K562 (cell line): ENCODE measurements around the gene ZNF48. TPM values are rescaled to one million over a fixed set of nuclear protein-coding genes. Genes with fewer than 3 reads are reported as not detected.

Experiments
- ARID2 ChIP-seq: fragments of 450-650 bp; IDR thresholded peaks from 2 replicates; pipeline ENCODE4 v1.6.1; 2017; ENCODE audit warnings: antibody characterized with exemption, mild to moderate bottlenecking
- BCOR ChIP-seq: fragments of 450-650 bp; IDR thresholded peaks from 2 replicates; pipeline ENCODE4 v1.6.1; 2016
- CREM ChIP-seq: IDR thresholded peaks from 2 replicates; pipeline ENCODE4 v1.6.1; 2014; ENCODE audit warnings: antibody characterized with exemption, low read depth
- CTCFL ChIP-seq: IDR thresholded peaks from 2 replicates; pipeline ENCODE4 v1.6.1; 2011; ENCODE audit warnings: borderline replicate concordance, low read depth, mild to moderate bottlenecking, moderate library complexity, low read length; ENCODE audit not compliant: insufficient read depth, poor library complexity, severe bottlenecking
- HNRNPLL ChIP-seq: fragments of 200-400 bp; formaldehyde crosslinking; IDR thresholded peaks from 2 replicates; pipeline ENCODE4 v1.6.1; 2017; ENCODE audit warnings: low read length, low read depth, mild to moderate bottlenecking; ENCODE audit not compliant: poor library complexity, severe bottlenecking
- HNRNPUL1 ChIP-seq: fragments of 200-400 bp; formaldehyde crosslinking; IDR thresholded peaks from 2 replicates; pipeline ENCODE4 v1.6.1; 2017; ENCODE audit warnings: low read length
- KHSRP ChIP-seq: fragments of 450-650 bp; IDR thresholded peaks from 2 replicates; pipeline ENCODE4 v1.6.1; 2017
- MCM5 ChIP-seq: fragments of 450-650 bp; IDR thresholded peaks from 2 replicates; pipeline ENCODE4 v1.6.1; 2016; ENCODE audit warnings: low read depth
- MLLT1 ChIP-seq, 2 experiments: fragments of 450-650 bp; IDR thresholded peaks; 2 replicates each; pipeline ENCODE4 v1.6.1; 2016
- PHB2 ChIP-seq: fragments of 450-650 bp; IDR thresholded peaks from 2 replicates; pipeline ENCODE4 v1.6.1; 2017; ENCODE audit warnings: low read depth
- RBM14 ChIP-seq: fragments of 200-400 bp; formaldehyde crosslinking; IDR thresholded peaks from 2 replicates; pipeline ENCODE4 v1.6.1; 2018; ENCODE audit warnings: low read depth, mild to moderate bottlenecking, low read length, moderate library complexity, borderline replicate concordance; ENCODE audit not compliant: insufficient read depth
- SRSF3 ChIP-seq: fragments of 200-400 bp; formaldehyde crosslinking; IDR thresholded peaks from 2 replicates; pipeline ENCODE4 v1.6.1; 2016; ENCODE audit warnings: mild to moderate bottlenecking, low read length, moderate library complexity; ENCODE audit not compliant: insufficient read depth
- ZBTB7A ChIP-seq: IDR thresholded peaks from 2 replicates; pipeline ENCODE4 v1.6.1; 2011; ENCODE audit warnings: low read depth, mild to moderate bottlenecking, low read length, moderate library complexity, borderline replicate concordance; ENCODE audit not compliant: control insufficient read depth
- ZNF134 ChIP-seq: fragments of 250-450 bp; sonication (Bioruptor Pico); conservative IDR thresholded peaks from 2 replicates; pipeline ENCODE4 v1.4.0; 2020
- ZNF445 ChIP-seq: fragments of 250-450 bp; sonication (Bioruptor Pico); IDR thresholded peaks from 2 replicates; pipeline ENCODE4 v1.4.0; 2020; ENCODE audit warnings: low read depth, mild to moderate bottlenecking, moderate library complexity
- ZNF609 ChIP-seq: sonication (generic); formaldehyde crosslinking; IDR thresholded peaks from 2 replicates; pipeline ENCODE4 v1.8.1; 2023; ENCODE audit warnings: missing genetic modification reagents, mild to moderate bottlenecking, borderline replicate concordance
- ZNF780A ChIP-seq: fragments of 250-450 bp; sonication (Bioruptor Pico); IDR thresholded peaks from 2 replicates; pipeline ENCODE4 v1.5.0; 2021; ENCODE audit warnings: mild to moderate bottlenecking
- polyA plus RNA-seq, 8 experiments: library from polyadenylated mRNA; depleted of rRNA in 4 of 8; stranded (reverse) in 5 of 8; unstranded in 3 of 8; fragments of >200 nt; fragmentation: Nextera tagmentation in 2 of 8; fragmentation: Illumina TruSeq in 1 of 8; extraction: Ambion mirVana in 2 of 8; extraction: Trizol in 1 of 8; gene quantifications; 2 replicates each; pipeline versions ENCODE4 v1.2.1 to v1.2.3, GENCODE V29; 2011 to 2014; ENCODE audit warnings: inconsistent platforms in 1 of 8, missing spikeins in 1 of 8
- total RNA-seq, 7 experiments: library from RNA; depleted of rRNA in 6 of 7; stranded (reverse); fragments of >200 nt in 6 of 7; fragmentation: Illumina TruSeq in 2 of 7; extraction: Trizol in 2 of 7; gene quantifications; 2 replicates each; pipeline versions ENCODE4 v1.2.1 to v1.2.3, GENCODE V29; 2011 to 2021; ENCODE audit warnings: low replicate concordance in 1 of 7
- TF ChIP-seq, protein P1 (sequence below): fragments of 450-650 bp; IDR thresholded peaks from 2 replicates; pipeline ENCODE4 v1.7.0; 2016; ENCODE audit warnings: borderline replicate concordance

Gene ZNF48
- total and polyA plus RNA-seq, 9 of the 15 experiments (the other 6 are each of a cell fraction or from before 2014, with no cell fraction given) = 0.38 to 11.6 (median 4.7) TPM

DNA sequence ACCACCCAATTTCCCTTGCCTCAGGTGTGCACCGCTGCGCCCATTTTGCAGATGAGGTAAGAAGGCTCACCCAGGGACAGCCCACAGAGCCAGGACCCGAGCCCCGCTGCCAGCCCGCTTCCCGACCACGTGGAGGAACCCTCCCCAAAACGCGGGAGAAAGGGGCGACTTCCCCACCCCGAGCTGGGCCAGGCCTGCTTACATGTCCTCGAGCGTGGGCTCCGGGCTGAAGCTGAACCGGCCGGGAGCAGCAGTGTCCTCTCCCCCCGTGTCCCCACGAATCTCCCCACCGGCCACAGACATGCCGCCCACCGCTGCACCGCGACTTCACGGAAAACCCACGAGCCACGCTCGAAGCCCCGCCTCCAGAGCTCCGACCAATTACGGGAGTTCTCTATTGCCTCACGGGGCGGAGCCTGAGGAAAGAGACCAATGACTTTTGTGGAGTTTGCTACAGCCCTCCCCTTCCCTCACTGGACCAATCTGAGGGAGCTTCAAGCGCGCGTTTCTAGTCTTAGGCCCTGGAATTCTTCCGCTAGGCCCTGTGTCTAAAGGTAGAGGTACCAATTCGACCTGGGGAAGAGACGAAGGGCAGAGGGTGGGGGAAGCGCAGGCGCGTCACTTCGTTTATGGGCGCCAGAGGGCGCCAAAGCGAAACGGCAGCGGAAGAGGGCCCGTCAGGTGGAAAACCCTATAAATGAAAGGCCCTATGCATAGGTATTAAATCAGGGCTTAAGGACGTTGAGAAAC, 34.6 kb downstream of the ZNF48 start, which contains the start of gene DCTPP1 (continued):
- TF ChIP-seq, protein P1, sequence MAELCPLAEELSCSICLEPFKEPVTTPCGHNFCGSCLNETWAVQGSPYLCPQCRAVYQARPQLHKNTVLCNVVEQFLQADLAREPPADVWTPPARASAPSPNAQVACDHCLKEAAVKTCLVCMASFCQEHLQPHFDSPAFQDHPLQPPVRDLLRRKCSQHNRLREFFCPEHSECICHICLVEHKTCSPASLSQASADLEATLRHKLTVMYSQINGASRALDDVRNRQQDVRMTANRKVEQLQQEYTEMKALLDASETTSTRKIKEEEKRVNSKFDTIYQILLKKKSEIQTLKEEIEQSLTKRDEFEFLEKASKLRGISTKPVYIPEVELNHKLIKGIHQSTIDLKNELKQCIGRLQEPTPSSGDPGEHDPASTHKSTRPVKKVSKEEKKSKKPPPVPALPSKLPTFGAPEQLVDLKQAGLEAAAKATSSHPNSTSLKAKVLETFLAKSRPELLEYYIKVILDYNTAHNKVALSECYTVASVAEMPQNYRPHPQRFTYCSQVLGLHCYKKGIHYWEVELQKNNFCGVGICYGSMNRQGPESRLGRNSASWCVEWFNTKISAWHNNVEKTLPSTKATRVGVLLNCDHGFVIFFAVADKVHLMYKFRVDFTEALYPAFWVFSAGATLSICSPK = no peak
- TF ChIP-seq ZNF609 (CRISPR knock-in tag) = 0 out of 2 replicates have a peak, but pooled peaks have one; percentile 66
- no peak for TF ChIP-seq SRSF3
- TF ChIP-seq ZNF445 (CRISPR knock-in tag) = no peak
- TF ChIP-seq BCOR = peak; percentile 73
- TF ChIP-seq KHSRP = no peak
- no peak for TF ChIP-seq RBM14
- TF ChIP-seq ZNF780A (CRISPR knock-in tag) = no peak
- TF ChIP-seq ARID2 = peak; percentile 74; the same call in 1 of the 2 replicates
- peak; percentile 58 for TF ChIP-seq HNRNPLL
- no peak for TF ChIP-seq HNRNPUL1
- TF ChIP-seq CREM = peak; percentile 80
- peak; percentile 58 for TF ChIP-seq CTCFL
- TF ChIP-seq PHB2 = no peak
- peak; percentile 3; the same call in 1 of the 2 replicates for TF ChIP-seq ZBTB7A
- TF ChIP-seq ZNF134 (CRISPR knock-in tag) = no peak
- no peak for TF ChIP-seq MLLT1 (IDR thresholded peaks at IDR 0.05)
- TF ChIP-seq MCM5 = no peak
